HepG2 (cell line): Measurements from ENCODE around the gene AXIN1. TPM values are rescaled to one million over a fixed set of nuclear protein-coding genes. Genes with fewer than 3 reads are reported as not detected.

ENCODE experiments used
- ATAC-seq: fragments of 200-7000 bp; cut with Tn5 transposase; 3 replicates; pipeline ENCODE4 v1.9.1; 2020; ENCODE audit warnings: mild to moderate bottlenecking, moderate library complexity
- BruUV-seq: library from RNA; stranded (reverse); fragments of 400-500 nt; replicated peaks from 2 replicates; lab custom pipeline; 2021; lab: Mats Ljungman, UMichigan
- CTCF ChIA-PET: fragments of 300-600 bp; formaldehyde crosslinking; extraction: SDS; loops from one replicate; lab custom pipeline; 2021; ENCODE audit warnings: low total read pairs, inconsistent platforms, low intra/inter-chr PET ratio; lab: Yijun Ruan, JAX
- POLR2A ChIA-PET: fragments of 350-600 bp; sonication (Branson Sonifier 250); formaldehyde crosslinking; loops from one replicate; lab custom pipeline; 2020; ENCODE audit warnings: antibody characterized with exemption, inconsistent platforms; lab: Yijun Ruan, JAX
- DNase-seq: peaks from one replicate; pipeline ENCODE4 v3.0.0-alpha.2; 2015; ENCODE audit warnings: low spot score
- FAIRE-seq: peaks from 3 replicates; lab custom pipeline; 2011; peaks lifted over from hg19 to GRCh38; lab: Jason Lieb, UNC
- H2AFZ ChIP-seq: one replicate; pipeline ENCODE4 v1.6.1; 2011; ENCODE audit warnings: low read length, inconsistent platforms
- H3K27ac ChIP-seq: fragments of 300-600 bp; 3 replicates; pipeline ENCODE4 v1.8.0; 2011; ENCODE audit warnings: mixed run types, mild to moderate bottlenecking, mixed read lengths, low read length, inconsistent platforms; ENCODE audit not compliant: insufficient read depth; ENCODE audit errors: extremely low read length
- H3K27me3 ChIP-seq, 2 experiments: fragments of 200-600 bp in 1 of 2; 2 replicates in 1 of 2; 3 replicates in 1 of 2; pipeline versions ENCODE4 v1.6.0 to v1.8.0; 2011; ENCODE audit warnings: low read length in 2 of 2, mild to moderate bottlenecking in 2 of 2, moderate library complexity in 2 of 2, inconsistent platforms in 1 of 2; ENCODE audit not compliant: insufficient read depth in 2 of 2, control insufficient read depth in 1 of 2
- H3K36me3 ChIP-seq, 2 experiments: fragments of 200-600 bp in 1 of 2; replicated peaks in 1 of 2; 2 replicates in 1 of 2; 3 replicates in 1 of 2; pipeline versions ENCODE4 v1.5.1 to v1.8.0; 2011; ENCODE audit warnings: low read length in 2 of 2, inconsistent platforms in 1 of 2; ENCODE audit not compliant: insufficient read depth in 2 of 2, control insufficient read depth in 1 of 2
- H3K4me1 ChIP-seq: 2 replicates; pipeline ENCODE4 v1.5.1; 2012; ENCODE audit warnings: low read length, inconsistent platforms; ENCODE audit not compliant: insufficient read depth
- H3K4me2 ChIP-seq: 2 replicates; pipeline ENCODE4 v1.6.0; 2011; ENCODE audit warnings: low read depth, low read length, inconsistent platforms
- H3K4me3 ChIP-seq, 3 experiments: fragments of 200-600 bp in 1 of 3; sonication (generic), shearing (Covaris generic) in 1 of 3; replicated peaks in 1 of 3; 2 replicates each; pipeline ENCODE4 v1.5.1; 2011 to 2016; ENCODE audit warnings: low read length in 3 of 3, inconsistent platforms in 2 of 3, low read depth in 2 of 3, mild to moderate bottlenecking in 2 of 3, control low read depth in 1 of 3, mixed read lengths in 1 of 3; ENCODE audit not compliant: insufficient read depth in 1 of 3
- H3K79me2 ChIP-seq: one replicate; pipeline ENCODE4 v1.6.1; 2011; ENCODE audit warnings: low read length, inconsistent platforms; ENCODE audit not compliant: insufficient read depth
- H3K9ac ChIP-seq: 2 replicates; pipeline ENCODE4 v1.6.0; 2011; ENCODE audit warnings: mild to moderate bottlenecking, low read depth, low read length, inconsistent platforms; ENCODE audit not compliant: insufficient read depth
- H3K9me3 ChIP-seq: 2 replicates; pipeline ENCODE4 v1.5.1; 2012; ENCODE audit warnings: mild to moderate bottlenecking, low read length
- H4K20me1 ChIP-seq: 2 replicates; pipeline ENCODE4 v1.6.0; 2011; ENCODE audit warnings: inconsistent platforms, mild to moderate bottlenecking, low read length, moderate library complexity; ENCODE audit not compliant: insufficient read depth
- CENPX ChIP-seq: sonication (generic); formaldehyde crosslinking; IDR thresholded peaks from 2 replicates; pipeline ENCODE4 v1.9.0; 2021; ENCODE audit warnings: mild to moderate bottlenecking, missing genetic modification reagents, moderate library complexity
- FOXP1 ChIP-seq, 2 experiments: fragments of 450-650 bp in 1 of 2; IDR thresholded peaks; 2 replicates each; pipeline ENCODE4 v1.6.1; 2017 to 2018; ENCODE audit warnings: antibody characterized with exemption in 1 of 2
- KAT2B ChIP-seq: fragments of 150-350 bp; IDR thresholded peaks from 2 replicates; pipeline ENCODE4 v1.6.1; 2014; ENCODE audit warnings: low read depth, low read length, borderline replicate concordance
- MLXIP ChIP-seq: sonication (generic); formaldehyde crosslinking; IDR thresholded peaks from 2 replicates; pipeline ENCODE4 v1.9.0; 2021; ENCODE audit warnings: missing genetic modification reagents, borderline replicate concordance
- MTA3 ChIP-seq: sonication (generic); formaldehyde crosslinking; IDR thresholded peaks from 2 replicates; pipeline ENCODE4 v1.4.0; 2020; ENCODE audit warnings: missing genetic modification reagents
- NPAS2 ChIP-seq: sonication (generic); formaldehyde crosslinking; IDR thresholded peaks from 2 replicates; pipeline ENCODE4 v1.8.0; 2022; ENCODE audit warnings: mild to moderate bottlenecking, missing genetic modification reagents, borderline replicate concordance
- REXO4 ChIP-seq: sonication (generic); formaldehyde crosslinking; IDR thresholded peaks from 2 replicates; pipeline ENCODE4 v1.8.0; 2022; ENCODE audit warnings: missing genetic modification reagents, mild to moderate bottlenecking, borderline replicate concordance
- RFXAP ChIP-seq: sonication (generic); formaldehyde crosslinking; IDR thresholded peaks from 2 replicates; pipeline ENCODE4 v1.4.0; 2020; ENCODE audit warnings: missing genetic modification reagents, borderline replicate concordance
- SRF ChIP-seq: IDR thresholded peaks from 2 replicates; pipeline ENCODE4 v1.6.1; 2011; ENCODE audit warnings: mild to moderate bottlenecking, low read depth, low read length, moderate library complexity
- ZC3H4 ChIP-seq: sonication (generic); formaldehyde crosslinking; IDR thresholded peaks from 2 replicates; pipeline ENCODE4 v1.4.0; 2020; ENCODE audit warnings: missing genetic modification reagents, borderline replicate concordance
- ZFAT ChIP-seq: sonication (generic); formaldehyde crosslinking; conservative IDR thresholded peaks from 2 replicates; pipeline ENCODE4 v1.8.1; 2023; ENCODE audit warnings: missing genetic modification reagents, inconsistent platforms
- ZNF614 ChIP-seq: IDR thresholded peaks from 2 replicates; pipeline ENCODE4 v1.6.1; 2018; ENCODE audit warnings: missing biosample characterization, missing genetic modification reagents, inconsistent platforms, borderline replicate concordance
- ZNF674 ChIP-seq: sonication (generic); formaldehyde crosslinking; IDR thresholded peaks from 2 replicates; pipeline ENCODE4 v1.5.0; 2020; ENCODE audit warnings: low read depth, mild to moderate bottlenecking, missing genetic modification reagents
- ZNF879 ChIP-seq: sonication (generic); formaldehyde crosslinking; IDR thresholded peaks from 2 replicates; pipeline ENCODE4 v1.8.1; 2023; ENCODE audit warnings: missing genetic modification reagents
- ZSCAN30 ChIP-seq: sonication (generic); formaldehyde crosslinking; IDR thresholded peaks from 2 replicates; pipeline ENCODE4 v1.5.0; 2020; ENCODE audit warnings: mild to moderate bottlenecking, missing genetic modification reagents
- WGBS: methylation state at CpG from one replicate; pipeline ENCODE4 v1.1.6; 2017; ENCODE audit warnings: low lambda C conversion rate; 5-methylcytosine and 5-hydroxymethylcytosine counted together
- in situ Hi-C: cut with HindIII; loops from 2 replicates; pipeline ENCODE4 v1.10.0; 2017; ENCODE audit warnings: low pct_unique_long_range_greater_than_20kb; ENCODE audit not compliant: extremely low pct_ligation_motif_present
- intact Hi-C: fragments of 100-400 bp; cut with micrococcal nuclease; formaldehyde crosslinking; loops from one replicate; pipeline ENCODE4 v1.10.0; 2022; ENCODE audit not compliant: unreplicated experiment
- polyA plus RNA-seq, 8 experiments: library from polyadenylated mRNA; depleted of rRNA in 3 of 8; stranded (reverse) in 7 of 8; unstranded in 1 of 8; fragments of >200 nt; fragmentation: Illumina TruSeq in 4 of 8; extraction: Trizol in 4 of 8; gene quantifications; 2 replicates each; pipeline versions ENCODE4 v1.2.1 to v1.2.3, GENCODE V29; 2011 to 2016; ENCODE audit warnings: low read depth in 4 of 8, missing spikeins in 1 of 8, mixed read lengths in 1 of 8; ENCODE audit not compliant: insufficient read depth in 1 of 8
- total RNA-seq, 5 experiments: library from RNA; depleted of rRNA; stranded (reverse); fragments of >200 nt; fragmentation: Illumina TruSeq; extraction: Trizol; gene quantifications; 2 replicates each; pipeline ENCODE4 v1.2.3, GENCODE V29; 2016; ENCODE audit warnings: low read depth in 1 of 5
- TF ChIP-seq, protein P1 (sequence below): sonication (generic); formaldehyde crosslinking; IDR thresholded peaks from 2 replicates; pipeline ENCODE4 v1.5.0; 2020; ENCODE audit warnings: mild to moderate bottlenecking, missing genetic modification reagents, borderline replicate concordance
- TF ChIP-seq, protein P2 (sequence below): sonication (generic); formaldehyde crosslinking; IDR thresholded peaks from 2 replicates; pipeline ENCODE4 v1.4.0; 2020; ENCODE audit warnings: low read depth, mild to moderate bottlenecking, missing genetic modification reagents

AXIN1 gene
- total and polyA plus RNA-seq, 2 of the 13 experiments (the other 11 are each of a cell fraction or from before 2014, with no cell fraction given), result 24.0 to 26.0 TPM

- H3K4me1 ChIP-seq, result peaks cover 16% of the 10 kb centered on the region
- peaks cover 9 to 12% of the 10 kb centered on the region in 2 experiments; a peak in 4 of 5 replicates for H3K27me3 ChIP-seq
- H3K9me3 ChIP-seq, result no peaks in the 10 kb centered on the region
- BruUV-seq, result no TSS peak
- ChIA-PET POLR2A (interaction anchor here (0.9 kb wide), 1 partner anchor 30 kb away, joined by 3 read pairs; the partner anchor contains the start of gene FAM234A), CTCF (no interaction called here)
- no peak overlapping the region for H2AFZ ChIP-seq
- ATAC-seq (no peak), FAIRE-seq (no peak), DNase-seq (no peak)
- 95% methylated on average over 12 of the region's 23 CpGs for WGBS
- H3K4me3 ChIP-seq, result no peak overlapping the region
- peaks cover 11 to 18% of the 10 kb centered on the region in 2 experiments; a peak in 4 of 5 replicates for H3K36me3 ChIP-seq
- no peak overlapping the region for H3K27ac ChIP-seq
- in situ Hi-C loops, result no loop called here
- H3K9ac ChIP-seq, result no peak overlapping the region
- intact Hi-C loops, result no loop called here
- H3K79me2 ChIP-seq, result no peaks in the 10 kb centered on the region
- H3K4me2 ChIP-seq, result no peak overlapping the region
- H4K20me1 ChIP-seq, result no peaks in the 10 kb centered on the region
- no peak for TF ChIP-seq ZNF614 (CRISPR knock-in tag)
- no peak for TF ChIP-seq MTA3
- TF ChIP-seq, protein P1, sequence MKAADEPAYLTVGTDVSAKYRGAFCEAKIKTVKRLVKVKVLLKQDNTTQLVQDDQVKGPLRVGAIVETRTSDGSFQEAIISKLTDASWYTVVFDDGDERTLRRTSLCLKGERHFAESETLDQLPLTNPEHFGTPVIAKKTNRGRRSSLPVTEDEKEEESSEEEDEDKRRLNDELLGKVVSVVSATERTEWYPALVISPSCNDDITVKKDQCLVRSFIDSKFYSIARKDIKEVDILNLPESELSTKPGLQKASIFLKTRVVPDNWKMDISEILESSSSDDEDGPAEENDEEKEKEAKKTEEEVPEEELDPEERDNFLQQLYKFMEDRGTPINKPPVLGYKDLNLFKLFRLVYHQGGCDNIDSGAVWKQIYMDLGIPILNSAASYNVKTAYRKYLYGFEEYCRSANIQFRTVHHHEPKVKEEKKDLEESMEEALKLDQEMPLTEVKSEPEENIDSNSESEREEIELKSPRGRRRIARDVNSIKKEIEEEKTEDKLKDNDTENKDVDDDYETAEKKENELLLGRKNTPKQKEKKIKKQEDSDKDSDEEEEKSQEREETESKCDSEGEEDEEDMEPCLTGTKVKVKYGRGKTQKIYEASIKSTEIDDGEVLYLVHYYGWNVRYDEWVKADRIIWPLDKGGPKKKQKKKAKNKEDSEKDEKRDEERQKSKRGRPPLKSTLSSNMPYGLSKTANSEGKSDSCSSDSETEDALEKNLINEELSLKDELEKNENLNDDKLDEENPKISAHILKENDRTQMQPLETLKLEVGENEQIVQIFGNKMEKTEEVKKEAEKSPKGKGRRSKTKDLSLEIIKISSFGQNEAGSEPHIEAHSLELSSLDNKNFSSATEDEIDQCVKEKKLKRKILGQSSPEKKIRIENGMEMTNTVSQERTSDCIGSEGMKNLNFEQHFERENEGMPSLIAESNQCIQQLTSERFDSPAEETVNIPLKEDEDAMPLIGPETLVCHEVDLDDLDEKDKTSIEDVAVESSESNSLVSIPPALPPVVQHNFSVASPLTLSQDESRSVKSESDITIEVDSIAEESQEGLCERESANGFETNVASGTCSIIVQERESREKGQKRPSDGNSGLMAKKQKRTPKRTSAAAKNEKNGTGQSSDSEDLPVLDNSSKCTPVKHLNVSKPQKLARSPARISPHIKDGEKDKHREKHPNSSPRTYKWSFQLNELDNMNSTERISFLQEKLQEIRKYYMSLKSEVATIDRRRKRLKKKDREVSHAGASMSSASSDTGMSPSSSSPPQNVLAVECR (CRISPR knock-in tag), result no peak
- no peak for TF ChIP-seq REXO4
- no peak for TF ChIP-seq CENPX (CRISPR knock-in tag)
- TF ChIP-seq NPAS2 (CRISPR knock-in tag), result no peak
- no peak for TF ChIP-seq ZNF674 (CRISPR knock-in tag)
- no peak for TF ChIP-seq RFXAP (CRISPR knock-in tag)
- TF ChIP-seq ZC3H4, result no peak
- no peak for TF ChIP-seq ZNF879 (CRISPR knock-in tag)
- TF ChIP-seq, protein P2, sequence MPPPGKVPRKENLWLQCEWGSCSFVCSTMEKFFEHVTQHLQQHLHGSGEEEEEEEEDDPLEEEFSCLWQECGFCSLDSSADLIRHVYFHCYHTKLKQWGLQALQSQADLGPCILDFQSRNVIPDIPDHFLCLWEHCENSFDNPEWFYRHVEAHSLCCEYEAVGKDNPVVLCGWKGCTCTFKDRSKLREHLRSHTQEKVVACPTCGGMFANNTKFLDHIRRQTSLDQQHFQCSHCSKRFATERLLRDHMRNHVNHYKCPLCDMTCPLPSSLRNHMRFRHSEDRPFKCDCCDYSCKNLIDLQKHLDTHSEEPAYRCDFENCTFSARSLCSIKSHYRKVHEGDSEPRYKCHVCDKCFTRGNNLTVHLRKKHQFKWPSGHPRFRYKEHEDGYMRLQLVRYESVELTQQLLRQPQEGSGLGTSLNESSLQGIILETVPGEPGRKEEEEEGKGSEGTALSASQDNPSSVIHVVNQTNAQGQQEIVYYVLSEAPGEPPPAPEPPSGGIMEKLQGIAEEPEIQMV (CRISPR knock-in tag), result no peak
- no peak for TF ChIP-seq FOXP1 (IDR thresholded peaks at IDR 0.05)
- no peak for TF ChIP-seq FOXP1 (CRISPR knock-in tag; IDR thresholded peaks at IDR 0.05)
- no peak for TF ChIP-seq ZFAT
- no peak for TF ChIP-seq KAT2B
- no peak for TF ChIP-seq SRF
- TF ChIP-seq ZSCAN30, result no peak
- TF ChIP-seq MLXIP (CRISPR knock-in tag), result no peak
These were observed 88.0 kb downstream of the AXIN1 start for GRCh38 chr16:264440-264951.
